ENCODE results near the gene ODAD3.
A peak's percentile ranks its signal among the peaks of the same experiment; 100 is the strongest.
"Not testable (repeated sequence)": the region's sequence is repeated elsewhere in the genome, so short reads cannot be mapped to it uniquely, and the experiment has no call there.

ODAD3 gene

GRCh38 chr19:11435057-11435832, at the start of gene ODAD3, which contains the start of gene PRKCSH:
Gene ODAD3 (minus strand): TSS chr19:11435121. CDS start chr19:11435016, 105 bp downstream.
Gene PRKCSH (plus strand): TSS chr19:11435635. CDS start chr19:11436118, 483 bp downstream.
- DNase-seq = peak; percentile 99

GRCh38 chr19:11483366-11484111, 48.6 kb upstream of the ODAD3 start:
- no peak for DNase-seq

DNA sequence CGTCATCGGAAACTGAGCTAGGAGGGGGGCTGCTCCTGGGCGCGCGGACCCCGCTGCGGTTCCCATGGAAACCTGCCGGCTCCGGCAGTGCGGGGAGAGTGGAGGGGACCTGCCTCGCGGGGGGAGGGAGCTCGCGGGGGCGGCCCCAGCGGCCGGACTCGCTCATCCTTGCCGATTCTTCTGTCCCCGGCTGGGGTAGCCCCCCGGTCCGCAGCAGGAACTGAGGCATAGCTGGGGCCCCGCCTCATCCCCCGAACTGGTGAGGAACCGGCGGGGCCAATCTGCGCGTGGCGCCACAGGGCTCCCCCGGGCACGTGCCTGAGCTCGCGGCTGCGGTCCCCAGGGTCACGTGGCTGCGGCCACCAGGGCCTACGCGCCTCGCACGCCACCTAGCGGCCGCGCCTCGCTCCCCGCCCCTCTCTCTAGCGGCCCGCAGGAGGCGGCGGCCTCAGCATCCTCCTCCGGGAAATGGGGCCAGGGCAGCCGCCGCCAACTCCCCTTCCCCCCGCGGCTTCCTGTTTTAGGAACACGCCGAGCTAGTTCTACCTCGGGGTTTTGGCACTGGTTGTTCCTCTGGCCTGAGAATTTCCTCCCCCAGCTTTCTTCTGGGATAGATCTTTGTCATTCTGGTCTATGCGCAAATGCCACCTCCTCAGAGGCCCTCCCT, 47.6 kb upstream of the ODAD3 start:
- DNase-seq = peak; percentile 52

DNA sequence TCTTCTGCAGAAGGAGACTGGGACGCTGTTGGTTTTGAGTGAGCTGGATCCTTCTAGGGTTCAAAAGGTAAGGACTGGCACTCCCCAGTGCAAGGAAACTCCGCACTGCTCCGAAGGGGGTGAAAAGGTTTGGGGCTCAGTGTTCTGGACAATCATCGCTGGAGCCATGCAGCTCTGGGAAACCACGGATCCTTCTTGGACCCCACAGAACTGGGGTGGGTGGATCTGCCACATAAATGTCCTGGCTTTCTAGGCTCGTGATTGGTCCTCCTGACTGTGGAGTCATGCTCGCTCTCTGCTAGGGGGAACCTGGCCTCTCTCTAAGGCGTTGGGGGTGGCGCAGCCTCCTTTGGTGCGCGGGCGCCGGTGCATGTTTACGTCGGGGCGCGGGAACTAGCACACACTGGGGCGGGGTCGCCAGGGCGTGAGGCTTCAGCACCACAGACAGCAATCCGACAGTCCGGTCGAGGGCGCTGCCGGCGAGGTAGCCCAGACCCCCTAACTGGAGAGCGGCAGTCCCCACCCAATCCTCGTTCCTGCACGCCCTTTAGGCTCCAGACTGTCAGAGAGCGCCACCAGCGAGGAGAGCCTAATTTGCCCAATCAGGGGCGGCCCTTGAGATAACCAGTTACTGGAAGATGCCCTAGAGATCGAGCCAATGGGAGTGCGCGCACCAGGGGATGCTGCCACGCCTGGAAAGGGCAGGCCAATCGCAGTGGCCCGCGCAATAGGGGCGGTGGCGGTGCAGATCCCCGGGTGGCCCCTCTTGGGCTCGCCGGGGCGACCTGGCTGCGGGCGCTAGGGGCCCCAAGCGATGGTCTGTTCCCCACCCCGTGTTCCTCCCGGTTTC, 46.8 kb upstream of the ODAD3 start:
- DNase-seq = peak; percentile 92

DNA sequence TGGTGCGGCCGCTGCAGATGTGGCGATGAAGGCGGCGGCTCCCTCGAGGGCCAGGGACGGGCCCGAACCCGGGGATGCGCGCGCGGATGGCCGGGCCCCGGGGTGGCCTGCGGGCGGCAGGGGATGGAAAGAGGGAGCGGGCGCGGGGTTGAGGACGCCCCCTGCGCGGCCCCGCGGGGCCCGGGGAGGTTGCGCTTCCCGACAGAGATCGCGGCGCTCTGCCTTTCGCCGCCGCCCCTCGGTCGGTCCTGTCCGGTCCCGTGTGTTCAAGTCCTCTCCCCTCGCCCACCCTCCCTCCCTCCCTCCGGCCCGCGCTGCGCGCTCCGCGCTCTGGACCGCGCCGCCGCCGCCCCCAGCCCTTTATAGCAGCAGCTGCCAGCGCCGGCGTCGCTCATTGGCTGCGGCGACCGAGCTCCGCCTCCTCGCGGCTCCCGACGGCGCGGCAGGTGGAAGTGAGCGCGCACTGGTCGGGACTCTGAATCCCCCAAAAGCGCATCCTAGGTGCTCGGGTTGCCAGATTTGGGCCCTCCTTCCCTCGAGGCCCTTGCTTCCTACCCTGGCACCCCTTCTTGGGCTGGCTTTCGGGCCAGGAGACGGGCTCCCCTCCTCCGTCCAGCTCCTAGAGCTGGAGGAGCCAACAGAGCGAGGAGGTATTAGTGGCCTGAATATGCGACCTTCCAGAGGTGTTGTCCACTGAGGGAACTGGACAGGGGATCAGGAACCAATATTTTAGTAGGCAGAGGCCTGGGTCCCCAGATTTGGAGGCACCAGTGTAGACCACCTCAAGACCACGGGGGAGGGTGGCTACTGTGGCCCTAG, 46.0 kb upstream of the ODAD3 start, which contains the start of gene ELAVL3:
Gene ELAVL3, minus strand, starts transcription at position 332 of the 819 bp plus-strand sequence. CDS start 438 bp downstream, outside the sequence.
- no peak for DNase-seq

DNA sequence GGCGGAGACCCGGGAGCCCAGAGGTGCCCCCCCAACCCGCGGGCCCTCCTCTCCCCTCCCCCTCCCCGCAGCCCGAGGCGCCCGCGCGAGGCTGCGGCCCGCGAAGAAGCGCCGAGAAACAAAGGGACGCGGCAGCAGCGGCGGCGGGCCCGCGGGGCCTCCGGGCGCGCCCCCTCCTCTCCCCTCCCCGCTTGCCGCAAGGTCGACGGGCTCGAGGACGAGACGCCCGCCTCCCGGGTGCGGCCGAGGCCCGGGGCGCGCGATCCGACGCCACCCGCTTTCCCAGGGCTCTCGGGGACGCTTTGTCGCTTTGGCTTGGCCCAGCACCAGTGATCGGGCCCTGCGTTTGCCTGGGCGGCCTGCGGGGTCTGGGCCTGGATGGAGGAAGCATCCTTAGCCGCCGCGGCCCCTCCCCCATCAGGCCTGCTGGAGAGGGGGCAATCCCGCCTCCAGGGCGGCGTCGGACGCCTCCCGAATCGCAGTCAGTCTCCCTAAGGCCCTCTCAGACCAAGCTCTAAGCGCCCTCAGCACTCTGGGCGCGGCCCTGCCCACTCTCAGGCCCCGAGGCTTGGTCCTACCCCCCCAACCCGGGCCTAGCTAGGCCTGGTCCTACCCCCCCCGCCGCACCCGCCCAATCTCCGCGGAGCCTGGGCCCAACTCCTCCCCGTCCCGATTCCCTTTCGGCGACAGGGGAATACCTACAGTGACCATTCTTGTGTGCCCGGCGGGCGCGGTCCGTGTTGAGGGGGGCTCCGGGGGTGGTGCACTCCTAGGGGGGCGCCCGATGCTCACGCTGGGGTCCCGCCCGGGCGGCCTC, 45.2 kb upstream of the ODAD3 start:
- no peak for DNase-seq

GRCh38 chr19:11479090-11479897, 44.4 kb upstream of the ODAD3 start:
- DNase-seq = peak; percentile 34

DNA sequence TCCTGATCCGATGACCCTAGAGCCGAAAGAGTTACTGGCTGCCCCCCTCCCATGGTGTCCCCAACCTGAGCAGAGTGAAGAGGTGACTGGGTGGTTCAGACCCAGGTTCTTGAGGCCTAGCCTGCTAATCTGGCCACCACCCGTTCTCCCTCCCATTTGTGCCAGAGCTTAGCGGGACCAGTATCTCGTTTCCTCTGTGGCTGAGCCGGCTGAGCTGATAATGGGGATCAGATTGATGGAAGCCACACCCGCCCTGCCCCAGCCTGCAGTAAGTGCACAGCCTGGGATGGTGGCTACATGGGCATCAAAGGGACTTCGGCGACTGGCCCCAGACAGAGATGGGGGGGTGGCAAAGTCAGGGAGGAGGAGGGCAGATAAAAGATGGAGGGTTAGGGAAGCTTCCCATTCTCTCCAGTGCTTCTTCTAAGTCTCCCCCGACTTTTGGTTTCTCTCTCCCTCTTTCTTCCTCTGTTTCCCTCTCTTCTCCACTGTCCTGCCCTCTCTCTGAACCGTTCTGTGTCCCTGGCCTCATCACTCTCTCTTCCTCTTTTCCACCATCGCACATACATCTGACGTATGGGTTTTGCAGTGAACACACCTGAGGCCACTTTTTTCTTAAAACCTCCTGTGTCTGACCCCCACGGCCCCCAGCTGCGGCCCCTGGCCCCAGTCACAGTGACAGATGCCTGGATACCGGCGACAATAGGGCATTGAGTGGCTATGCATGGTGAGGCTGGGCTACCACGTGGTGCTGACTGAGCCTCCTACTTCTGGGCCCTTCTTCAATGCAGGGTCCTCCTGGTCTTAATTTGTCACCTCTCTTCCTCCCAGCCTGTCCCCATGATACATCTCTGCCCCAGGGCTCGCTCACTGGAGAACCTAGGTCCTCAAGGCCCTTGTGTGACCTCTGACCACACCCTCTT, 43.5 kb upstream of the ODAD3 start:
- DNase-seq = no peak

DNA sequence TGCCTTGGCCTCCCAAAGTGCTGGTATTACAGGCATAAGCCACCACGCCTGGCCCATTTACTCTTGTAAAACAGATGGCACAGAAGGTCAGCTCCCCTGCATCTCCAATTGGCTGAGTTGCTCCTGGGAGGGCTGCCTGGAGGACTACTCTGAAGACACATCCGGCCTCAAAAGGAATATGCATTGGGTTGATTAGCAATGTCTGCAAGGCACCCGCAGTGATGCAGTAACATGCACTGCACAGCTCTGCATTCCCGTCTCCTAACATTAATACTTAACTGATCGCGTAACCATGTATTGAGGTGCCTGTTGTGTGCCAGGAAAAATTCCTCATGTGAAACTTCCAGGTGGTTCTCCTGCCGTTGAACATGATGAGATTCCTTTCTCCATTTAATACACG, 40.9 kb upstream of the ODAD3 start:
- no peak for DNase-seq

GRCh38 chr19:11475343-11475742, 40.4 kb upstream of the ODAD3 start:
- DNase-seq = not testable (repeated sequence)

- no peak for DNase-seq
These were observed 38.8 kb upstream of the ODAD3 start for GRCh38 chr19:11473725-11474124.

GRCh38 chr19:11468266-11468845, 33.4 kb upstream of the ODAD3 start:
- not testable (repeated sequence) for DNase-seq

- no peak for DNase-seq
These were observed 30.7 kb upstream of the ODAD3 start for GRCh38 chr19:11465600-11465999.

GRCh38 chr19:11464333-11465265, 29.7 kb upstream of the ODAD3 start:
- DNase-seq = no peak

GRCh38 chr19:11463391-11463790, 28.5 kb upstream of the ODAD3 start:
- no peak for DNase-seq

- DNase-seq = no peak
These were observed 26.5 kb upstream of the ODAD3 start for GRCh38 chr19:11461453-11461852.

DNA sequence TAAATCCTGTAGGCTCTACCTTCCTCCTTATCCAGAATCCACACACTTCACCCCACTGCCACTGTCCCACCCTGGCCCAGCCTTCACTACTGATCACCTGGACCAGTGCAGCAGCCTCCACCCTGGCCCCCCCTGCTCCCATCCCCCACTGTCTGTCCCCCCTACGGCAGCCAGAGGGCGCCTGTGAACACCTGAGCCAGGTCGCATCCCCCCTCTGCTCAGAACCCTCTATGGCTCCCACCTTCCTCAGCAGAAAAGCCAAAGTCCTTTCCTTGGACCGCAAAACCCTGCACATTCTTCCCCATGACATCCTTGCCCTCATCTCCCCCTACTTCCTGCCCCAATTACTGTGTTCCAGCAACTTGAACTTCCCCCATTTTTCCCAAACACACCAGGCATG, 25.3 kb upstream of the ODAD3 start:
- no peak for DNase-seq
